DND-41 (cell line): Measurements from ENCODE around the gene PARP1.

Experiments used
- EZH2 ChIP-seq: IDR thresholded peaks from 3 replicates; pipeline ENCODE4 v1.6.1; 2012; ENCODE audit warnings: borderline replicate concordance, low read depth, mild to moderate bottlenecking, moderate library complexity, low read length, inconsistent platforms; ENCODE audit not compliant: severe bottlenecking
- TF ChIP-seq, protein P1 (sequence below): IDR thresholded peaks from 2 replicates; pipeline ENCODE4 v1.5.1; 2012; ENCODE audit warnings: borderline replicate concordance, low read length, moderate library complexity, mild to moderate bottlenecking; ENCODE audit not compliant: poor library complexity, severe bottlenecking; ENCODE audit errors: extremely low read depth

DNA sequence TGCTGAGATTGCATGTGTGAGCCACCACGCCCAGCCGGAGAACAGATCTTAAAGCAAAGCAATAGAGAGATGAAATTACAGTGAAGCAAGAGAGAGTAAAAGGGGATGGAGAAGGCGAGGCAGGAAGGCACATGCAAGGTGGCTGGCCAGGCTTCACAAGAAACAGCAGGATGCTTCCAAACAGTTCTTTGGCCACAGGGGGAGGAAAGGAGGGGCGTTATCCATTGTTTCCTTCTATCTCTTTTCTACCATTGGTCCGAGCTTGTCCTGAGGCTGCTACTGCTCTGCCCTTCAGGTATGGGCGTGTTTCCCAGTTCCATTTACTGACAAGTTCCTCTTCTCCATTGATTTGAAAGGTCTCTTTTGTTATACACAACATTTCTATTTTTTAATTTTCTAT, 33.7 kb upstream of the PARP1 start:
- TF ChIP-seq, protein P1, sequence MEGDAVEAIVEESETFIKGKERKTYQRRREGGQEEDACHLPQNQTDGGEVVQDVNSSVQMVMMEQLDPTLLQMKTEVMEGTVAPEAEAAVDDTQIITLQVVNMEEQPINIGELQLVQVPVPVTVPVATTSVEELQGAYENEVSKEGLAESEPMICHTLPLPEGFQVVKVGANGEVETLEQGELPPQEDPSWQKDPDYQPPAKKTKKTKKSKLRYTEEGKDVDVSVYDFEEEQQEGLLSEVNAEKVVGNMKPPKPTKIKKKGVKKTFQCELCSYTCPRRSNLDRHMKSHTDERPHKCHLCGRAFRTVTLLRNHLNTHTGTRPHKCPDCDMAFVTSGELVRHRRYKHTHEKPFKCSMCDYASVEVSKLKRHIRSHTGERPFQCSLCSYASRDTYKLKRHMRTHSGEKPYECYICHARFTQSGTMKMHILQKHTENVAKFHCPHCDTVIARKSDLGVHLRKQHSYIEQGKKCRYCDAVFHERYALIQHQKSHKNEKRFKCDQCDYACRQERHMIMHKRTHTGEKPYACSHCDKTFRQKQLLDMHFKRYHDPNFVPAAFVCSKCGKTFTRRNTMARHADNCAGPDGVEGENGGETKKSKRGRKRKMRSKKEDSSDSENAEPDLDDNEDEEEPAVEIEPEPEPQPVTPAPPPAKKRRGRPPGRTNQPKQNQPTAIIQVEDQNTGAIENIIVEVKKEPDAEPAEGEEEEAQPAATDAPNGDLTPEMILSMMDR = no peak
- TF ChIP-seq EZH2 = no peak
